Astrocyte (in vitro differentiated cells and primary cell): ENCODE data around the gene BSND. TPM values are rescaled to one million over a fixed set of nuclear protein-coding genes. Genes with fewer than 3 reads are reported as not detected.

Experiments
- DNase-seq: peaks from one replicate; pipeline ENCODE4 v3.0.0-alpha.2; 2010; ENCODE audit warnings: low read depth
- FAIRE-seq: peaks from 2 replicates; lab custom pipeline; 2011; peaks lifted over from hg19 to GRCh38; lab: Jason Lieb, UNC
- H2AFZ ChIP-seq: 2 replicates; pipeline ENCODE4 v1.6.0; 2012; ENCODE audit warnings: low read depth, low read length, inconsistent platforms
- H3K27ac ChIP-seq: 2 replicates; pipeline ENCODE4 v1.5.1; 2011; ENCODE audit warnings: low read depth, low read length, inconsistent platforms
- H3K27me3 ChIP-seq: 2 replicates; pipeline ENCODE4 v1.6.0; 2011; ENCODE audit warnings: low read length, inconsistent platforms; ENCODE audit not compliant: insufficient read depth
- H3K36me3 ChIP-seq: 2 replicates; pipeline ENCODE4 v1.5.1; 2011; ENCODE audit warnings: low read length, inconsistent platforms; ENCODE audit not compliant: insufficient read depth
- H3K4me1 ChIP-seq: 2 replicates; pipeline ENCODE4 v1.5.1; 2011; ENCODE audit warnings: low read length, inconsistent platforms; ENCODE audit not compliant: insufficient read depth
- H3K4me2 ChIP-seq: 2 replicates; pipeline ENCODE4 v1.6.0; 2012; ENCODE audit warnings: low read length, inconsistent platforms
- H3K4me3 ChIP-seq: 2 replicates; pipeline ENCODE4 v1.5.1; 2011; ENCODE audit warnings: low read depth, mild to moderate bottlenecking, low read length, inconsistent platforms; ENCODE audit not compliant: insufficient read depth
- H3K79me2 ChIP-seq: 2 replicates; pipeline ENCODE4 v1.6.0; 2012; ENCODE audit warnings: mild to moderate bottlenecking, low read length, inconsistent platforms; ENCODE audit not compliant: insufficient read depth
- H3K9ac ChIP-seq: 2 replicates; pipeline ENCODE4 v1.6.0; 2012; ENCODE audit warnings: mild to moderate bottlenecking, low read length, inconsistent platforms
- H3K9me3 ChIP-seq: 2 replicates; pipeline ENCODE4 v1.5.1; 2012; ENCODE audit warnings: low read depth, mild to moderate bottlenecking, low read length, inconsistent platforms; ENCODE audit not compliant: insufficient read depth
- H4K20me1 ChIP-seq: 2 replicates; pipeline ENCODE4 v1.6.0; 2012; ENCODE audit warnings: low read length, inconsistent platforms; ENCODE audit not compliant: insufficient read depth
- H3K27ac Mint-ChIP-seq: one replicate; pipeline ENCODE4 v1.8.0; 2021; ENCODE audit warnings: mild to moderate bottlenecking, mixed read lengths; ENCODE audit not compliant: unreplicated experiment
- H3K27me3 Mint-ChIP-seq: one replicate; pipeline ENCODE4 v1.8.0; 2021; ENCODE audit warnings: low read depth, mixed read lengths; ENCODE audit not compliant: unreplicated experiment
- H3K36me3 Mint-ChIP-seq: one replicate; pipeline ENCODE4 v1.8.0; 2021; ENCODE audit warnings: low read depth, mixed read lengths; ENCODE audit not compliant: unreplicated experiment
- H3K4me1 Mint-ChIP-seq: one replicate; pipeline ENCODE4 v1.8.0; 2021; ENCODE audit warnings: low read depth, mixed read lengths; ENCODE audit not compliant: unreplicated experiment
- H3K4me3 Mint-ChIP-seq: one replicate; pipeline ENCODE4 v1.8.0; 2021; ENCODE audit warnings: mild to moderate bottlenecking, moderate library complexity, mixed read lengths; ENCODE audit not compliant: unreplicated experiment
- H3K9me3 Mint-ChIP-seq: one replicate; pipeline ENCODE4 v1.8.0; 2021; ENCODE audit warnings: mild to moderate bottlenecking, mixed read lengths; ENCODE audit not compliant: unreplicated experiment
- CTCF ChIP-seq: IDR thresholded peaks from 2 replicates; pipeline ENCODE4 v1.5.1; 2011; ENCODE audit warnings: low read depth, mild to moderate bottlenecking, inconsistent platforms, low read length, moderate library complexity; ENCODE audit not compliant: insufficient read depth
- EZH2 ChIP-seq: IDR thresholded peaks from 2 replicates; pipeline ENCODE4 v1.6.1; 2012; ENCODE audit warnings: mild to moderate bottlenecking, low read length, inconsistent platforms; ENCODE audit not compliant: insufficient read depth
- total RNA-seq: library from RNA; stranded (reverse); gene quantifications from 2 replicates; pipeline ENCODE4 v1.2.1, GENCODE V29; 2021

Gene BSND
- total RNA-seq, 1 donor from 2014 or later = not detected

- Mint-ChIP-seq H3K9me3 (no peaks in the 10 kb centered on the region), H3K27ac (no peak overlapping the region), H3K27me3 (peaks cover 56% of the 10 kb centered on the region), H3K36me3 (peaks cover 4% of the 10 kb centered on the region), H3K4me1 (peaks cover 11% of the 10 kb centered on the region), H3K4me3 (no peak overlapping the region)
- no peak overlapping the region for H2AFZ ChIP-seq
- H3K9ac ChIP-seq = no peak overlapping the region
- H3K9me3 ChIP-seq = no peaks in the 10 kb centered on the region
- FAIRE-seq (no peak), DNase-seq (no peak)
- no peaks in the 10 kb centered on the region for H4K20me1 ChIP-seq
- peaks cover 30% of the 10 kb centered on the region for H3K27me3 ChIP-seq
- no peak overlapping the region for H3K4me2 ChIP-seq
- no peak overlapping the region for H3K4me3 ChIP-seq
- TF ChIP-seq EZH2 (no peak), CTCF (no peak)
- H3K27ac ChIP-seq = no peak overlapping the region
- H3K36me3 ChIP-seq = no peaks in the 10 kb centered on the region
- peaks cover 7% of the 10 kb centered on the region for H3K4me1 ChIP-seq
- H3K79me2 ChIP-seq = no peaks in the 10 kb centered on the region
Measured at GRCh38 chr1:54994355-54994990, 4.3 kb upstream of the BSND start.

DNA sequence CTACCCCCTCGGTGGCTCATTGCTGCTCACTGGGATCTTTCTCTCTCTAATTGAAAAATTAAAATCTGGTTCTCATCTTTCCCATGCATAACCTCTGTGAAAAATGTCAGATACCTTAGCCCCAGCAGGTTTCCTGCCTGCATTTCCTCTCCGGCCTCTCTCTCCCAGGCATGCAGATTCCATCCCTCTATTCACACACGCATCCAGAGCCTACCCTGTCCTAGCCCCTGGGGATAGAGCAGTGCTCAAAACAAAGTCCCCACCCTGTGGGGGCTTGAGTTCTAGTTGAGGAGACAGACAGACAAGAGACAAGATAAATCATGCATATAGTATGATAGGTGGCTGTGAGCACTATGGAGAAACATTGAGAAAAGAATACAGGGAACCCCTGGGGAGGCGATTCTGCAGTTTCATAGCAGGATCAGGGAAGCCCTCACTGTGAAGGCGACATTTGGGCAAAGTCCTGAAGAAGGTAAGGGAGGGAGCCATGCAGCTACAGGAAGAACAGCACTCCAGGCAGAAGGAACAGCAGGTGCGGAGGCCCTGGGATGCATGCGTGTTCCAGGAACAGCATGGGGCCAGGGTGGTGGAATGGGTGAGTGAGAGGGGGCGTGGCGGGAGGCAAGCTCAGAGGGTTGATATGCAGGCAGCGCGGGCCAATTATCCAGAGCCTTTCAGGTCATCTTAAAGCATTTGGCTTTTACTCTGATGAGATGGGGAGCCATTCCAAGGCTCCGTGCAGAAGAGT is 3.5 kb upstream of the BSND start:
- Histone ChIP-seq H3K4me2 (no peak overlapping the region), H3K9me3 (no peaks in the 10 kb centered on the region), H3K4me3 (no peak overlapping the region), H3K27ac (no peak overlapping the region), H3K4me1 (peaks cover 7% of the 10 kb centered on the region), H2AFZ (no peak overlapping the region), H3K36me3 (no peaks in the 10 kb centered on the region), H3K9ac (no peak overlapping the region), H3K27me3 (peaks cover 30% of the 10 kb centered on the region), H4K20me1 (no peaks in the 10 kb centered on the region), H3K79me2 (no peaks in the 10 kb centered on the region)
- no peak overlapping the region for H3K27ac Mint-ChIP-seq
- DNase-seq (no peak), FAIRE-seq (no peak)
- H3K36me3 Mint-ChIP-seq = peaks cover 4% of the 10 kb centered on the region
- H3K9me3 Mint-ChIP-seq = no peaks in the 10 kb centered on the region
- TF ChIP-seq CTCF (no peak), EZH2 (no peak)
- H3K4me3 Mint-ChIP-seq = no peak overlapping the region
- H3K27me3 Mint-ChIP-seq = peaks cover 61% of the 10 kb centered on the region
- H3K4me1 Mint-ChIP-seq = peaks cover 11% of the 10 kb centered on the region

- no peaks in the 10 kb centered on the region for H3K79me2 ChIP-seq
- H3K27ac ChIP-seq = no peak overlapping the region
- peak overlapping the region; percentile 61 for H3K4me2 ChIP-seq
- H3K27ac Mint-ChIP-seq = peak overlapping the region; percentile 75
- DNase-seq = no peak
- H3K27me3 ChIP-seq = peaks cover 30% of the 10 kb centered on the region
- no peaks in the 10 kb centered on the region for H4K20me1 ChIP-seq
- H3K9me3 Mint-ChIP-seq = no peaks in the 10 kb centered on the region
- H3K9ac ChIP-seq = no peak overlapping the region
- H3K4me1 Mint-ChIP-seq = peaks cover 8% of the 10 kb centered on the region
- H3K4me1 ChIP-seq = peaks cover 7% of the 10 kb centered on the region
- TF ChIP-seq EZH2 (no peak), CTCF (no peak)
- no peak overlapping the region for H3K4me3 ChIP-seq
- H3K27me3 Mint-ChIP-seq = peaks cover 61% of the 10 kb centered on the region
- no peak overlapping the region for H2AFZ ChIP-seq
- FAIRE-seq = no peak
- H3K36me3 Mint-ChIP-seq = peaks cover 1% of the 10 kb centered on the region
- H3K36me3 ChIP-seq = no peaks in the 10 kb centered on the region
- H3K9me3 ChIP-seq = no peaks in the 10 kb centered on the region
- no peak overlapping the region for H3K4me3 Mint-ChIP-seq
Measured at GRCh38 chr1:54995835-54996234, 2.9 kb upstream of the BSND start.
